Lung (tissue), 12 donors: Measurements from ENCODE around the gene CMIP. TPM values are rescaled to one million over a fixed set of nuclear protein-coding genes. Genes with fewer than 3 reads are reported as not detected.

Source experiments
- ATAC-seq: fragments of 200-7000 bp; cut with Tn5 transposase; one replicate; pipeline ENCODE4 v1.9.1; 2020; ENCODE audit warnings: moderate number of reproducible peaks; ENCODE audit not compliant: insufficient read depth, low FRiP score
- DNase-seq, 3 donors: peaks; one replicate each; pipeline ENCODE4 v3.0.0-alpha.2; 2013 to 2017
- H3K27ac ChIP-seq, 2 donors: one replicate each; pipeline ENCODE4 v1.5.1; 2013; ENCODE audit warnings: mild to moderate bottlenecking in 2 of 2, moderate library complexity in 2 of 2, control low read depth in 1 of 2, inconsistent platforms in 1 of 2, low read depth in 1 of 2, low read length in 1 of 2
- H3K27me3 ChIP-seq, 3 donors: one replicate each; pipeline ENCODE4 v1.5.1; 2013; ENCODE audit warnings: low read length in 2 of 3; ENCODE audit not compliant: control insufficient read depth in 3 of 3, insufficient read depth in 3 of 3
- H3K36me3 ChIP-seq, 4 donors: one replicate each; pipeline ENCODE4 v1.5.1; 2013; ENCODE audit warnings: low read length in 4 of 4, mild to moderate bottlenecking in 1 of 4, moderate library complexity in 1 of 4; ENCODE audit not compliant: control insufficient read depth in 4 of 4, insufficient read depth in 4 of 4
- H3K4me1 ChIP-seq, 5 donors: one replicate each; pipeline ENCODE4 v1.5.1; 2013; ENCODE audit warnings: low read length in 5 of 5, mild to moderate bottlenecking in 2 of 5, moderate library complexity in 1 of 5; ENCODE audit not compliant: control insufficient read depth in 5 of 5, insufficient read depth in 5 of 5
- H3K4me3 ChIP-seq: one replicate; pipeline ENCODE4 v1.5.1; 2013; ENCODE audit warnings: mild to moderate bottlenecking, control low read depth, moderate library complexity
- H3K9ac ChIP-seq, 2 donors: one replicate each; pipeline ENCODE4 v1.5.1; 2013; ENCODE audit warnings: low read length in 2 of 2, control low read depth in 1 of 2; ENCODE audit not compliant: insufficient read depth in 1 of 2
- H3K9me3 ChIP-seq, 4 donors: one replicate each; pipeline ENCODE4 v1.5.1; 2013; ENCODE audit warnings: low read length in 3 of 4, mild to moderate bottlenecking in 1 of 4, moderate library complexity in 1 of 4; ENCODE audit not compliant: control insufficient read depth in 4 of 4, insufficient read depth in 3 of 4
- CTCF ChIP-seq: IDR thresholded peaks from 2 replicates; pipeline ENCODE4 v1.5.1; 2012; ENCODE audit warnings: mild to moderate bottlenecking; ENCODE audit errors: control extremely low read depth, extremely low read depth
- WGBS, 2 donors: extraction: QIAGEN DNeasy Blood & Tissue Kit; methylation state at CpG; one replicate each; pipeline ENCODE4 v1.1.7; 2013; 5-methylcytosine and 5-hydroxymethylcytosine counted together
- polyA plus RNA-seq, 2 donors: library from polyadenylated mRNA; stranded (reverse); fragments of 200-250 nt; gene quantifications; one replicate each; pipeline ENCODE4 v1.2.1, GENCODE V29; 2013
- total RNA-seq, 2 donors: library from RNA; depleted of rRNA in 1 of 2; stranded (reverse); fragments of >200 nt in 1 of 2; gene quantifications; one replicate each; pipeline ENCODE4 v1.2.1, GENCODE V29; 2014 to 2021
- donor health status: control.
- donor health status: control.
- donor health status: Bipolar disorder and iron deficiency.
- donor health status: healthy.
- donor health status: DM: yes; HTN: yes; CAD: no.

Gene CMIP
- total and polyA plus RNA-seq, 4 donors: 11.8 to 80.5 (median 48.6) TPM

- Histone ChIP-seq H3K4me3 (no peak overlapping the region), H3K27me3 (no peaks in the 10 kb centered on the region), H3K36me3 (no peaks in the 10 kb centered on the region), H3K4me1 (peaks cover 0 to 46% (median 26%) of the 10 kb centered on the region in 5 donors), H3K27ac (peak overlapping the region in 1 of 2 donors; percentile 64), H3K9ac (peak overlapping the region in 1 of 2 donors; percentile 26), H3K9me3 (no peaks in the 10 kb centered on the region)
- 94 to 95% methylated on average over 19 of the region's 19 CpGs for WGBS, 2 donors
- DNase-seq: no peak
- ATAC-seq: no peak
- TF ChIP-seq CTCF: no peak
These were observed 95.3 kb downstream of the CMIP start for GRCh38 chr16:81539759-81540472.

GRCh38 chr16:81541314-81541713 is 96.7 kb downstream of the CMIP start:
- H3K9me3 ChIP-seq: no peaks in the 10 kb centered on the region
- H3K4me3 ChIP-seq: no peak overlapping the region
- H3K4me1 ChIP-seq: peaks cover 0 to 54% (median 32%) of the 10 kb centered on the region in 5 donors
- TF ChIP-seq CTCF: no peak
- 57 to 67% methylated on average over 8 of the region's 8 CpGs for WGBS, 2 donors
- no peaks in the 10 kb centered on the region for H3K36me3 ChIP-seq
- H3K9ac ChIP-seq: peak overlapping the region in 1 of 2 donors; percentile 44
- DNase-seq (peak in 1 of 3 donors; percentile 36), ATAC-seq (no peak)
- H3K27me3 ChIP-seq: no peaks in the 10 kb centered on the region
- no peak overlapping the region for H3K27ac ChIP-seq

- H3K27me3 ChIP-seq: no peaks in the 10 kb centered on the region
- H3K4me1 ChIP-seq: peaks cover 0 to 52% (median 32%) of the 10 kb centered on the region in 5 donors
- H3K9me3 ChIP-seq: no peaks in the 10 kb centered on the region
- no peak for TF ChIP-seq CTCF
- no peaks in the 10 kb centered on the region for H3K36me3 ChIP-seq
- ATAC-seq: no peak
- H3K27ac ChIP-seq: peak overlapping the region in 1 of 2 donors; percentile 45
- no peak overlapping the region for H3K9ac ChIP-seq
- DNase-seq: no peak
- 78 to 84% methylated on average over 22 of the region's 22 CpGs for WGBS, 2 donors
- H3K4me3 ChIP-seq: no peak overlapping the region
These were observed 98.3 kb downstream of the CMIP start for GRCh38 chr16:81542609-81543570.
